Type B pancreatic cell (in vitro differentiated cells): ENCODE data around the gene INTS7. TPM values are rescaled to one million over a fixed set of nuclear protein-coding genes. Genes with fewer than 3 reads are reported as not detected.

Experiments
- DNase-seq: peaks from one replicate; pipeline ENCODE4 v3.0.0; 2021; ENCODE audit warnings: mixed read lengths; ENCODE audit not compliant: unreplicated experiment; ENCODE audit errors: extremely low spot score
- H3K27ac Mint-ChIP-seq: 2 replicates; pipeline ENCODE4 v1.8.0; 2021; ENCODE audit warnings: mild to moderate bottlenecking, mixed read lengths
- H3K27me3 Mint-ChIP-seq: 2 replicates; pipeline ENCODE4 v1.8.0; 2021; ENCODE audit warnings: mixed read lengths
- H3K36me3 Mint-ChIP-seq: 2 replicates; pipeline ENCODE4 v1.8.0; 2021; ENCODE audit warnings: mixed read lengths
- H3K4me1 Mint-ChIP-seq: one replicate; pipeline ENCODE4 v1.8.0; 2021; ENCODE audit warnings: mixed read lengths; ENCODE audit not compliant: unreplicated experiment
- H3K4me3 Mint-ChIP-seq: 2 replicates; pipeline ENCODE4 v1.8.0; 2021; ENCODE audit warnings: mild to moderate bottlenecking, mixed read lengths
- H3K9me3 Mint-ChIP-seq: 2 replicates; pipeline ENCODE4 v1.8.0; 2021; ENCODE audit warnings: mixed read lengths
- CTCF ChIP-seq: fragments of 200-600 bp; sonication (generic); conservative IDR thresholded peaks from 2 replicates; pipeline ENCODE4 v1.5.0; 2021; ENCODE audit warnings: antibody characterized with exemption, mild to moderate bottlenecking
- total RNA-seq: library from RNA; stranded (reverse); gene quantifications from 2 replicates; pipeline ENCODE4 v1.2.1, GENCODE V29; 2021; ENCODE audit warnings: low replicate concordance

INTS7 gene
- total RNA-seq, 1 donor from 2014 or later, result 23.9 TPM

- no peak for DNase-seq
- H3K36me3 Mint-ChIP-seq, result peaks cover 16% of the 10 kb centered on the region
- no peak for TF ChIP-seq CTCF
- H3K27ac Mint-ChIP-seq, result no peak overlapping the region
- no peaks in the 10 kb centered on the region for H3K27me3 Mint-ChIP-seq
- no peaks in the 10 kb centered on the region for H3K9me3 Mint-ChIP-seq
- H3K4me1 Mint-ChIP-seq, result no peaks in the 10 kb centered on the region
- H3K4me3 Mint-ChIP-seq, result no peak overlapping the region
These were observed 48.6 kb downstream of the INTS7 start for GRCh38 chr1:211986628-211987254.

GRCh38 chr1:211985556-211986264 lies 49.6 kb downstream of the INTS7 start:
- Mint-ChIP-seq H3K9me3 (no peaks in the 10 kb centered on the region), H3K4me1 (no peaks in the 10 kb centered on the region), H3K4me3 (no peak overlapping the region), H3K36me3 (peaks cover 15% of the 10 kb centered on the region), H3K27me3 (no peaks in the 10 kb centered on the region), H3K27ac (no peak overlapping the region)
- no peak for DNase-seq
- no peak for TF ChIP-seq CTCF

GRCh38 chr1:211978596-211978995 lies 56.8 kb downstream of the INTS7 start:
- DNase-seq, result no peak
- Mint-ChIP-seq H3K4me3 (no peak overlapping the region), H3K27ac (no peak overlapping the region), H3K36me3 (peaks cover 28% of the 10 kb centered on the region), H3K27me3 (no peaks in the 10 kb centered on the region), H3K4me1 (no peaks in the 10 kb centered on the region), H3K9me3 (no peaks in the 10 kb centered on the region)
- TF ChIP-seq CTCF, result no peak

GRCh38 chr1:211975152-211975941 lies 60.0 kb downstream of the INTS7 start:
- no peaks in the 10 kb centered on the region for H3K9me3 Mint-ChIP-seq
- H3K4me1 Mint-ChIP-seq, result no peaks in the 10 kb centered on the region
- no peak for DNase-seq
- H3K27me3 Mint-ChIP-seq, result no peaks in the 10 kb centered on the region
- no peak for TF ChIP-seq CTCF
- no peak overlapping the region for H3K4me3 Mint-ChIP-seq
- H3K36me3 Mint-ChIP-seq, result peaks cover 22% of the 10 kb centered on the region
- H3K27ac Mint-ChIP-seq, result no peak overlapping the region

- no peak for TF ChIP-seq CTCF
- no peak for DNase-seq
- no peaks in the 10 kb centered on the region for H3K27me3 Mint-ChIP-seq
- no peaks in the 10 kb centered on the region for H3K4me1 Mint-ChIP-seq
- H3K36me3 Mint-ChIP-seq, result peaks cover 17% of the 10 kb centered on the region
- no peak overlapping the region for H3K4me3 Mint-ChIP-seq
- H3K27ac Mint-ChIP-seq, result no peak overlapping the region
- H3K9me3 Mint-ChIP-seq, result no peaks in the 10 kb centered on the region
These were observed 61.8 kb downstream of the INTS7 start for GRCh38 chr1:211973541-211973940.
